Measurements from ENCODE around the gene PLCH2.

Gene PLCH2

DNA sequence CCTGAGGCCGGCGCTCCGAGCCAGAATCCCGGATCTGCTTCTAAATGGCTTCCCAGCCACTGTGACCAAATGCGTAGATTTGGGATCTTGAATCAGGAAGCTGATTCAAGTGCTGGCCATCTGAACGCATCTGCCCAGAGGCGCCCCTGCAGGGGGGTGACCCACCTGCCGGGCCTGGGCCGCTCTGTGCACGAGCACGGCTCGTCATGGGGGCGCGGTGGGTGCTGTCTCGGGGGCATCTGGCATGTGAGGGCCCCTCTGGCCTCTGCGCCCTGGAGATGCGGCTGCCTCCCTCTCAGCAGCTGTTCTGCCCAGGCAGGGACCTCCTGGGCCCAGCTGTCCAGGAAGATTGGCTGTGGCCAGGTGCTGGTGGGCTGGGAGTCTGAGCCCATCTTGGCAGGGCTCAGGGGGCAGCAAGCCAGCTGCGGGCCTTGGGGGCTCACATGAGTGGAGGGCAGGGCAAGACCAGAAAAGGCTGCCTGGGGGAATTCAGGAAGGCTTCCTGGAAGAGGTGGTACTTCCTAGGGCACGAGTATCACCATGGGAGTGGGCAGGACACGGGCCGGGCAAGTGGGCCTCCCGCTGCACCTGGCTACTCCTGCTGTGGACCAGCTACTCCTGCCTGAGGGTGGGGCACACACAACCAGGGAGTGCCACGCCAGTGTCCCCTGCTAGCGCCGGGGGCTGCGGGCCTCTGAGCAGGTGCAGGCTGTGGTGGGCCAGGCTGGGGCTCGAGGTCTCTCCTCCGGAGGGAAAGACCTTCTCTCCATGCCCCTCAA lies 25.1 kb downstream of the PLCH2 start:
- DNase-seq, result no peak

- no peak for DNase-seq
These were observed 25.7 kb downstream of the PLCH2 start for GRCh38 chr1:2501820-2502119.

GRCh38 chr1:2502210-2502609 lies 26.1 kb downstream of the PLCH2 start:
- no peak for DNase-seq

DNA sequence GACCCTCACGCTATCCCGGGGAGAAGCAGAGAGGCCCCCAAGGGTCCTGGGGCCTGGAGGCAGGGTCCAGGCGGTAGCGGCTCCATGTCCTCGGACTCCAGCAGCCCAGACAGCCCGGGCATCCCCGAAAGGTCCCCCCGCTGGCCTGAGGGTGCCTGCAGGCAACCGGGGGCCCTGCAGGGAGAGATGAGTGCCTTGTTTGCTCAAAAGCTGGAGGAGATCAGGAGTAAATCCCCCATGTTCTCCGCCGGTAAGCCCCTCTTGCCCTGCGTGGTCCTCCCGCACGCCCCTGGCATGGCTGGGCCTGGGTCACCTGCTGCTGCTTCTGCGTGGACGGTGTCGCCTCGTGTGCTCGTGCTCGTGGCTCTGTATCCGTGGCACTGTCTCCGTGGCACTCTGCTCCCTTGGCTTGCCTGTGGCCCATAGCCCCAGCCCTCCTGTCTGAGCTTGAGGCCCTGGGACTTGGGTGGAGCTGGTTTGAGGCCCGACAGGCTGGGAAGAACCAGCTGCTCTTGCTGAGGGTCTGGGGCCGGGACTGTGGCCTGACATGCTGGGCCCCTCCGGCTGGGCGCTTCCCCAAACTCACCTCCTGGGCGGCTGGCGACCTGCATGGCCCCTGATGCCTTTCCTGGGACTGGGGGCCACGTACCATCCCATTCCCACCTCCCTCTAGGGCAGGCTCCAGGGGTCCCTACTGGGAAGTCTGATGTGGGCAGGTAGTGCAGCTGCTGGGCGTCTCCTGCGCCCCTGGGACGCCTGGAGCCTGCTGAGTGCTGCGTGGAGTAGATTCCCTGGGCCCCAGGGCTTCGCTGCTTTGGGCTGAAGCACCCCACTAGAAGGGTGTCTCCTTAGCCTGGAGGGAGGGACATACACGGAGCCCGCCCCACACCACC lies 26.8 kb downstream of the PLCH2 start:
- no peak for DNase-seq

- DNase-seq, result no peak
These were observed 27.6 kb downstream of the PLCH2 start for GRCh38 chr1:2503554-2504224.

DNA sequence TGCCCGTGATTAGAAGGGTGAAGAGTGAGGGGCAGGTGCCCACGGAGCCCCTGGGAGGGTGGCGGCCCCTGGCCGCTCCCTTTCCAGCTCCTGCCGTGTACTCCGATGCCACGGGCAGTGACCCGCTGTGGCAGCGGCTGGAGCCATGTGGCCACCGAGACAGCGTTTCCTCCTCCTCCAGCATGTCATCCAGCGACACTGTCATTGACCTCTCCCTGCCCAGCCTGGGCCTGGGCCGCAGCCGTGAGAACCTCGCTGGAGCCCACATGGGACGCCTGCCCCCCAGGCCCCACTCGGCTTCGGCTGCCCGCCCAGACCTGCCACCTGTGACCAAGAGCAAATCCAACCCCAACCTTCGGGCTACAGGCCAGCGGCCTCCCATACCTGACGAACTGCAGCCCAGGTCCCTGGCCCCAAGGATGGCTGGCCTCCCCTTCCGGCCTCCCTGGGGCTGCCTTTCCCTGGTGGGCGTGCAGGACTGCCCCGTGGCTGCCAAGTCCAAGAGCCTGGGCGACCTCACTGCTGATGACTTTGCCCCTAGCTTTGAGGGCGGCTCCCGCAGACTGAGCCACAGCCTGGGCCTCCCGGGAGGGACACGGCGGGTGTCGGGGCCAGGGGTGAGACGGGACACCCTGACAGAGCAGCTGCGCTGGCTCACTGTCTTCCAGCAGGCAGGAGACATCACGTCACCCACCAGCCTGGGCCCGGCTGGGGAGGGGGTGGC lies 28.3 kb downstream of the PLCH2 start:
- no peak for DNase-seq

DNA sequence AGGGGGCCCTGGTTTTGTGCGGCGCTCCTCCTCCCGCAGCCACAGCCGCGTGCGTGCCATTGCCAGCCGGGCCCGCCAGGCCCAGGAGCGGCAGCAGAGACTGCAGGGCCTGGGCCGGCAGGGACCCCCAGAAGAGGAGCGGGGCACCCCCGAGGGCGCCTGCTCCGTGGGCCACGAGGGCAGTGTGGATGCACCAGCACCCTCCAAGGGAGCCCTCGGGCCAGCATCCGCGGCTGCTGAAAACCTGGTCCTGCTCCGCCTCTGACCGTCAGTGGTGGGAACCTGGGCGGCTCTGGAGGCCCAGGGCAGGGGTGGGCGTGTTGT lies 28.8 kb downstream of the PLCH2 start:
- DNase-seq, result no peak

- DNase-seq, result no peak
These were observed 29.4 kb downstream of the PLCH2 start for GRCh38 chr1:2505461-2505994.

GRCh38 chr1:2506007-2506860 lies 30.1 kb downstream of the PLCH2 start:
- DNase-seq, result no peak

DNA sequence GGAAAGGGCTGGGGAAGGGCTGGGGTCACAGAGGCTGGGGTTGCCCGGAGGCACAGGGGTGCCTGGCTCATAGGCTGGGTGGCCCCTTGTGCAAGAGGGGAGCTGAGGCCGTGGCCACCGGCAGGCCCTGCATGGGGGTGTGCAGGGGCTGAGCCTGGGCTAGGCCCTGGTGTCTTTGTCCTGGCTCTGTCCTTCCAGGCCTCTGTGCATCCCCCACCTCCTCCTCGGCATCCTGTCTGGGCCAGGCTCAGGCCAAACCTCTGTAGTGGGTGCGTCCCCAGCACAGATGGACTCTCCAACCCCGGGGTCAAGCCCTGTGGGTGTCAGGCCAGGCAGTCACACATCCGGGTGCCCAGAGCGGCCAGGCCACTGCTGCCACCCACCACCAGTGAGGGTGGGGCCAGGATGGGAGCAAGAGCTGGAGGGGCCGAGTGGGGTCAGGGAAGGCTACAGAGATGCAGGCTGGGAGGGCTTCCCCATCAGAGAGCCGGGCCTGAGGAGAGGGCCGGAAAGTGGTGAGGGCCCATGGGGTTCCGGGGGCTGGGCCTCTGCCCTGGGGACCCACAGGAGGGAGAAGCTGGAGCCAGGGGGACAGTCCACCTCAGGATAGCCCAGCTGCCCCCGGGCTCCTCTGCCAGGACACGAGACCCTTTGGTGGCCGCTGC lies 30.9 kb downstream of the PLCH2 start:
- DNase-seq, result no peak

- DNase-seq, result no peak
These were observed 31.7 kb downstream of the PLCH2 start for GRCh38 chr1:2507744-2508155.

DNA sequence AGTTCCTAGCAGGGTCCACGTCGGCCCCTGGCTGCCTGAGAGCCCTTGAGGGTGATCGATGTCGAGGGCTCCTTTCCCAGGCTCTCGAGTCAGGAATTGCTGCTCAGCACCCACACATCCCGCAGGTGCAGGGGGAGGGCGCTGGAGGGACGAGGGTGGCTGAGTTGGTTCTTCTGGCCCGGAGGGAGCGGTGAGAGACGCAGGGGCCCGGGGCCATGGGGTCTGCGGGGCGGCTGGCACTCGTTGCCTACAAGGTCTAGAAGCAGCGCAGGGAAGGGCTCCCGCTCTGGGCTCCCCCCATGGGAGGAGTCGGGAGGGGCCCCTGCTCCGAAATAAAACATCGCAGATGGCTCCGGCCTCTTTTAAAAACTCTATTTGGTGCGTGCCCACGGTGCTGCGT lies 32.1 kb downstream of the PLCH2 start:
- DNase-seq, result no peak

DNA sequence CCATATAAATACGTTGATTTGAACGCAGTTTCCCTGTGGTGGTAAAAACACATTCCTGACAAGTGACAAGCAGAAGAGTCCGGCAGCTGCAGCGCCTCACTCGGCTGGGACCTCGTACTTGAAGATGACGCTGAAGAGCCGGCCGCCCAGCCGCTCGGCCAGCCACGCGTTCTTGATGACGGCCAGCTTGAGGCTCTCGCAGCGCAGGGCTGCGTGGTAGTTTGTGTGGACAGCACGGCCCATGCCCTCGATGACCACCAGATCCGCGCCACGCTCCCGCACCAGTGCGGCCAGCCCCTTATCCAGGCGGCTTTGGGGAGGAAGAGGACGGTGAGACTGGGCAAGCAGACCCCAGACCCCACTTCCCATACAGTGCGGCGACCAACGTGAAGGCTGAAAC lies 32.7 kb downstream of the PLCH2 start:
- no peak for DNase-seq

- DNase-seq, result no peak
These were observed 33.5 kb downstream of the PLCH2 start for GRCh38 chr1:2509589-2509988.

DNA sequence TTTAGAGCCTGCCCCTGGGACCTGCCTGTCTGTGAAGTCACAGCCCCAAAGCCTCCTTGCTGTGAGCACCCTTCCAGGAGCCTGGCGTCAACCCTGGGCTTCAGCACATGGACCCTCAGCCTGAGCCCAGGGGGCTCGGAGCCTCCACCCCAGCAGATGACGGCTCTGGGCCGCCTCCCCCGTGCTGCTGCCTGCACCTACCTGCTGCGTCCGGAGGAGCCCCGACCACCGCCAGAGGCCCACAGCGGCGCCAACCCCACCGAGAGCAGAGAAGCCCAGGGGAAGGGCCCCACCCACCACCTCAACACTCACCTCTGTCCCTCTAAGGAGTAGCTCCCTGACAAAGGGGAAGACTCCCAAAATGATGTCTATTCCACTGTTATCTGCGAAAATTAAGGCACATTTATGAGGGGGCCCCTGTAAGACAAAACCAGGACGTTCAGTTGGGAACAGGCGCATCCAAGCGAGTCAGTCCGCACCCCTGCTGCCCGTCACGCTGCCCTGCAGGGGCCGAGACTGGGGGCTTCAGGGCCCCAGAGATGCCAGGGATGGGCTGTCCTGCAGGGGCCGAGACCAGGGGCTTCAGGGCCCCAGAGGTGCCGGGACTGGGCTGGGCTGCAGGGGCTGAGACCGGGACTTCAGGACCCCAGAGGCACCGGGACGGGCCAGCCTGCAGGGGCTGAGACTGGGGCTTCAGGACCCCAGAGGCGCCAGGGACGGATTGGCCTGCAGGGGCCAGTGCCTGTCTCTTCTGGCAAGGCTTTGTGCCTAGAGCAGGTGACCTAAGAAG lies 34.5 kb downstream of the PLCH2 start:
- no peak for DNase-seq

DNA sequence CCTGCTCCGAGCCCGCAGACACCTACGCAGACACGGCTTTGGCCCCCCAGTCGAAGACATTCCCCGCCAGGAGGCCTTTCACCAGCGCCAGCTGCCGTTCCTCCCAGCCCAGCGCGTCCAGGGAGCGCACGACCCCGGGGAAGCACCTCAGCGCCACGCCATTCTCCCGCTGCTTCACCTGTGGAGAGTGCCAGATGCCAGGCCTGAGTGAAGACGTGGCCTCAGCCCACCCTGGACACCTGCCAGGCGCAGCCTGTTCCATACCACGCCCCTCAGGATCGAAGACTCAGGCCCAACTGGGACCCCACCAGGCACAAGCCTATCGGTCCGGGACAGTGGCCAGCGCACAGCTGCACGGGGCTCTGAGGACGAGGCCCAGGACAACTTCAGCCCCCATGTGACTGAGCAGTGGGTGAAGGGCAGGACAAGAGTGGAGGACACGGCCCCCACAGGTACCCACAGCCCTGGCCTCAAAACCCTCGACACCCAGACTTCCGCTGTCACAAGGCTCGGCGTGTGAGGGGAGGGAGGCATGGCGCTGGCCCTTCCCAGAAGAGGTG lies 36.9 kb downstream of the PLCH2 start:
- DNase-seq, result no peak

DNA sequence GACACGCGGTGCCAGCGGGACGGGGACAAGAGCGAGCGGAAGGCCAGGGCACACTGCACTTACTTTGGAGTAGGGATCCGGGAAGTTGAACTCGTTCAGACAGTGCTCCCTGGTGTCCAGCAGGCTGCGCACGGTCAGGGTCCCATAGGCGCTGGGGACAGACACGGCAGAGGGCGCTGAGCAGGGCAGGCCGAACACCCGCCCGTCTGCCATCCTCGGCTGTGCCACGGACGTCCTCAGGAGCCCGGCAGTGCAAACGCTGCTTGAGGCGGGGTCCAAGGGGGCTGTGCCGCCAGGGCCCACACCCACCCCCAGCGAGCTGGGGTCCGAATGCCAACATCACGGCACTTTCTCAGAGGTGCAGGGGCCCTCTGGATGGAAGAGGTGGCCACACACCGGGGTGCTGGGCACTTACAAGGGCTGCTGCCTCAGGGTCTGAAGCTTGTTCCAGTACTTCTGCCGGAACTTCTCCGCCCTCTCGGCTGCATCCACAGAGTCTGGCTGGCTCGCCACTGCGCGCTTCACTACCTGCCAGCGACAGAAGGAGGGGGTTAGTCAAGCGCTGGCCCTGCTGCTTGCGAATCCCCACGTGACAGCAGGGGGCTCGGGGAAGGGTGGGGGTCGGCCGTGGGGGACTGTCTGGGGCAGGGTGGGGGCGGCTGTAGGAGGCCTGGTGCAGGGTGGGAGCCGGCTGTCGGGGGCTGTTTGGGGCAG lies 38.0 kb downstream of the PLCH2 start:
- DNase-seq, result no peak

DNA sequence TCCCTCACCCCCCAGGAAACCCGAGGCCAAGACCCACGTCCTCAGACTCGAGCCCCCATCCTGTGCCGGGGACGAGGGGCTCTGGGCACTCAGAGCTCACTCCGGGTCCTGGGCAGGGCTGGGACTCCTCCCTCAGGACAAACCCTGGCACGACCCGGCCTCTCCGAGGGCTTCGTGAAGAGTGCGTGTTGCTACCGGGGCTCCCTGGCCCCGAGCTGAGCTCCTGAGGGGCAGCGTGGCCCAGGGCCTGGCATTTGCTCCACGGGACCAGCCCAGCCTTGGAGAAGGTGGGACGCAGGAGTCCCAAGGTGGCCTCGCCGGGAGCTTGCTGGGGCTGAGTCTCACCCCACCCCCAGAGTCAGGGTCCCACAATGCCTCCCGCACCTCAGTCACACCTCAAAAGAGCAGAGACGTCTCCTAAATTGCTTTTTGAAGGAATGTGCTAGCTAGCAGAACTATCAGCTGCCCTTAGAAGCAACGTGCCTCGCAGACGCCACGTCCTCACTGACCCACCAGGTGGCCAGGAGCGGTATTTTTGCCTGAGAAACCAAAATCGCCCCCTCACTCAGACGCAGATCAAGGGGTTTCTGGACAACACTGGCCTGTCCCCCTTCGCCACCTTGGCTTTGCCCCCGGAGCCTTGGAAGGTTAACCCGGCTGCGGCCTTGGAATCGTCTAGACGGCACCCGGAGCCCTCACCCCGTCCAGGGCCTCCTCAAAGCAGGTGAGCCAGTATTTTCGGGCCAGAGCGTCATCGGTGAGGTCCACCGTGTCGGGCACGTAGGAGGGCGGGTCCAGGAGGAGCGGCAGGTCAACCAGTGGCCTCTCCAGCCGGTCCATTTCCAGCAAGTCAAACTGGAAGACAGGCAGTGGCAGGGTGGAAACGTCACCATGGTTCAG lies 39.0 kb downstream of the PLCH2 start:
- no peak for DNase-seq

DNA sequence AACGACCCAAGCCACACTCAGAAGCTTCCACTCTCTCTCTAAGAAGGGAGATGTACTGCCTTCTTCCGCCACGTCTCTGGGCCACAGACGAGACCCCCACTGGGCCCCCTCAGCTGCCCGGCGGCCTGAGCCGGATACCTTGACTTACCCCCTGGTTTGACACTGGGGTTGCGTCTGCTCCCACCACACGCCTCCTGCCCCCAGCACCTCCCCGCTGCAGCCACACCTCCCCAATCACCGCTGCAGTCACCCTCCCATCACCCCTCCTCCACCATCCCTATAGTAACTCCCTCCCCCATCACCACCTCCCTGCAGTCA lies 39.6 kb downstream of the PLCH2 start:
- DNase-seq, result no peak

Data from MV-4-11 (cell line).